PC-9 (cell line): ENCODE data around the gene TRPV3.

Experiments used
- EZH2 ChIP-seq: fragments of 200-600 bp; sonication (generic); IDR thresholded peaks from 2 replicates; pipeline ENCODE4 v1.8.0; 2017; ENCODE audit warnings: antibody characterized with exemption, low read depth
- TF ChIP-seq, protein P1 (sequence below): fragments of 200-600 bp; sonication (generic); conservative IDR thresholded peaks from 2 replicates; pipeline ENCODE4 v1.6.1; 2017; ENCODE audit warnings: mixed run types, antibody characterized with exemption, mild to moderate bottlenecking, moderate library complexity

- TF ChIP-seq, protein P1, sequence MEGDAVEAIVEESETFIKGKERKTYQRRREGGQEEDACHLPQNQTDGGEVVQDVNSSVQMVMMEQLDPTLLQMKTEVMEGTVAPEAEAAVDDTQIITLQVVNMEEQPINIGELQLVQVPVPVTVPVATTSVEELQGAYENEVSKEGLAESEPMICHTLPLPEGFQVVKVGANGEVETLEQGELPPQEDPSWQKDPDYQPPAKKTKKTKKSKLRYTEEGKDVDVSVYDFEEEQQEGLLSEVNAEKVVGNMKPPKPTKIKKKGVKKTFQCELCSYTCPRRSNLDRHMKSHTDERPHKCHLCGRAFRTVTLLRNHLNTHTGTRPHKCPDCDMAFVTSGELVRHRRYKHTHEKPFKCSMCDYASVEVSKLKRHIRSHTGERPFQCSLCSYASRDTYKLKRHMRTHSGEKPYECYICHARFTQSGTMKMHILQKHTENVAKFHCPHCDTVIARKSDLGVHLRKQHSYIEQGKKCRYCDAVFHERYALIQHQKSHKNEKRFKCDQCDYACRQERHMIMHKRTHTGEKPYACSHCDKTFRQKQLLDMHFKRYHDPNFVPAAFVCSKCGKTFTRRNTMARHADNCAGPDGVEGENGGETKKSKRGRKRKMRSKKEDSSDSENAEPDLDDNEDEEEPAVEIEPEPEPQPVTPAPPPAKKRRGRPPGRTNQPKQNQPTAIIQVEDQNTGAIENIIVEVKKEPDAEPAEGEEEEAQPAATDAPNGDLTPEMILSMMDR = no peak
- no peak for TF ChIP-seq EZH2
Measured at GRCh38 chr17:3556239-3556915, 1.2 kb downstream of the TRPV3 start.
